ENCODE measurements around the gene CPE.

- no peak for TF ChIP-seq CTCF (IDR thresholded peaks at IDR 0.05)
- TF ChIP-seq REST (IDR thresholded peaks at IDR 0.05; ENCODE audit: insufficient read depth in 1 of 2, low read depth in 2 of 2, low read length in 1 of 2): no peak
- no peak for TF ChIP-seq POLR2AphosphoS5 (IDR thresholded peaks at IDR 0.05; ENCODE audit: low read depth, low read length)
- TF ChIP-seq SIN3A (IDR thresholded peaks at IDR 0.05; ENCODE audit: borderline replicate concordance, insufficient read depth, low read depth, low read length): no peak
- TF ChIP-seq TCF7L2 (IDR thresholded peaks at IDR 0.05; ENCODE audit: low read depth, low read length): no peak
Measured at GRCh38 chr4:165470009-165470408, 91.2 kb downstream of the CPE start.

Measured in Panc1 (cell line).